ENCODE measurements around the gene MAVS.
"Not testable (repeated sequence)": the region's sequence is repeated elsewhere in the genome, so short reads cannot be mapped to it uniquely, and the experiment has no call there.

Gene MAVS

GRCh38 chr20:3828798-3829197 is 17.8 kb upstream of the MAVS start:
- H3K27ac ChIP-seq (ENCODE audit: low read depth, low read length, severe bottlenecking), result no peak overlapping the region
- H3K9me3 ChIP-seq (ENCODE audit: control insufficient read depth, low read length), result no peaks in the 10 kb centered on the region
- H3K36me3 ChIP-seq (ENCODE audit: control insufficient read depth, insufficient read depth, low read length), result peaks cover 18% of the 10 kb centered on the region
- no peaks in the 10 kb centered on the region for H3K4me1 ChIP-seq (ENCODE audit: control insufficient read depth, insufficient read depth, low read length, poor library complexity, severe bottlenecking)
- H3K4me3 ChIP-seq (ENCODE audit: extremely low read depth, insufficient read depth, low read length, poor library complexity, severe bottlenecking), result no peak overlapping the region
- WGBS, 2 experiments (ENCODE audit: insufficient coverage in 2 of 2), result 88 to 100% methylated on average over 1 to 2 of the region's 3 CpGs

- not testable (repeated sequence) for H3K4me1 ChIP-seq (ENCODE audit: control insufficient read depth, insufficient read depth, low read length, poor library complexity, severe bottlenecking); H3K36me3 ChIP-seq (ENCODE audit: control insufficient read depth, insufficient read depth, low read length); H3K9me3 ChIP-seq (ENCODE audit: control insufficient read depth, low read length); H3K4me3 ChIP-seq (ENCODE audit: extremely low read depth, insufficient read depth, low read length, poor library complexity, severe bottlenecking); H3K27ac ChIP-seq (ENCODE audit: low read depth, low read length, severe bottlenecking)
- WGBS, 2 experiments (ENCODE audit: insufficient coverage in 2 of 2), result 80 to 100% methylated on average over 1 of the region's 5 CpGs
Measured at GRCh38 chr20:3829891-3830290, 16.7 kb upstream of the MAVS start.

- WGBS, 2 experiments (ENCODE audit: insufficient coverage in 2 of 2), result 79 to 100% methylated on average over 1 to 2 of the region's 4 CpGs
- no peak overlapping the region for H3K4me3 ChIP-seq (ENCODE audit: extremely low read depth, insufficient read depth, low read length, poor library complexity, severe bottlenecking)
Measured at GRCh38 chr20:3836132-3836531, 10.5 kb upstream of the MAVS start.

GRCh38 chr20:3839328-3839727 is 7.3 kb upstream of the MAVS start:
- peak overlapping the region; percentile 55 for H3K27ac ChIP-seq (ENCODE audit: low read depth, low read length, severe bottlenecking)

More at GRCh38 chr20:3836132-3836531, 10.5 kb upstream of the MAVS start:
- Histone ChIP-seq H3K9me3 (ENCODE audit: control insufficient read depth, low read length) (no peaks in the 10 kb centered on the region), H3K27ac (ENCODE audit: low read depth, low read length, severe bottlenecking) (no peak overlapping the region), H3K4me1 (ENCODE audit: control insufficient read depth, insufficient read depth, low read length, poor library complexity, severe bottlenecking) (no peaks in the 10 kb centered on the region), H3K36me3 (ENCODE audit: control insufficient read depth, insufficient read depth, low read length) (no peaks in the 10 kb centered on the region)

GRCh38 chr20:3840201-3840600 is 6.4 kb upstream of the MAVS start:
- H3K4me3 ChIP-seq (ENCODE audit: extremely low read depth, insufficient read depth, low read length, poor library complexity, severe bottlenecking); H3K27ac ChIP-seq (ENCODE audit: low read depth, low read length, severe bottlenecking); H3K4me1 ChIP-seq (ENCODE audit: control insufficient read depth, insufficient read depth, low read length, poor library complexity, severe bottlenecking); H3K36me3 ChIP-seq (ENCODE audit: control insufficient read depth, insufficient read depth, low read length); H3K9me3 ChIP-seq (ENCODE audit: control insufficient read depth, low read length): not testable (repeated sequence)
- WGBS, 2 experiments (ENCODE audit: insufficient coverage in 2 of 2), result 92 to 97% methylated on average over 3 of the region's 7 CpGs

More at GRCh38 chr20:3839328-3839727, 7.3 kb upstream of the MAVS start:
- Histone ChIP-seq H3K4me3 (ENCODE audit: extremely low read depth, insufficient read depth, low read length, poor library complexity, severe bottlenecking) (no peak overlapping the region), H3K36me3 (ENCODE audit: control insufficient read depth, insufficient read depth, low read length) (no peaks in the 10 kb centered on the region), H3K9me3 (ENCODE audit: control insufficient read depth, low read length) (no peaks in the 10 kb centered on the region), H3K4me1 (ENCODE audit: control insufficient read depth, insufficient read depth, low read length, poor library complexity, severe bottlenecking) (peaks cover 7% of the 10 kb centered on the region)
- 75 to 79% methylated on average over 2 of the region's 3 CpGs for WGBS, 2 experiments (ENCODE audit: insufficient coverage in 2 of 2)

GRCh38 chr20:3842348-3842930 is 4.2 kb upstream of the MAVS start:
- Histone ChIP-seq H3K36me3 (ENCODE audit: control insufficient read depth, insufficient read depth, low read length) (no peaks in the 10 kb centered on the region), H3K4me3 (ENCODE audit: extremely low read depth, insufficient read depth, low read length, poor library complexity, severe bottlenecking) (no peak overlapping the region), H3K4me1 (ENCODE audit: control insufficient read depth, insufficient read depth, low read length, poor library complexity, severe bottlenecking) (peaks cover 10% of the 10 kb centered on the region), H3K27ac (ENCODE audit: low read depth, low read length, severe bottlenecking) (no peak overlapping the region), H3K9me3 (ENCODE audit: control insufficient read depth, low read length) (no peaks in the 10 kb centered on the region)
- WGBS, 2 experiments (ENCODE audit: insufficient coverage in 2 of 2), result 89 to 96% methylated on average over 4 to 6 of the region's 7 CpGs

- Histone ChIP-seq H3K4me3 (ENCODE audit: extremely low read depth, insufficient read depth, low read length, poor library complexity, severe bottlenecking) (no peak overlapping the region), H3K9me3 (ENCODE audit: control insufficient read depth, low read length) (no peaks in the 10 kb centered on the region), H3K27ac (ENCODE audit: low read depth, low read length, severe bottlenecking) (no peak overlapping the region), H3K36me3 (ENCODE audit: control insufficient read depth, insufficient read depth, low read length) (peaks cover 2% of the 10 kb centered on the region), H3K4me1 (ENCODE audit: control insufficient read depth, insufficient read depth, low read length, poor library complexity, severe bottlenecking) (peaks cover 10% of the 10 kb centered on the region)
- WGBS, 2 experiments (ENCODE audit: insufficient coverage in 2 of 2), result 90 to 93% methylated on average over 2 to 3 of the region's 5 CpGs
Measured at GRCh38 chr20:3843490-3843889, 3.1 kb upstream of the MAVS start.

GRCh38 chr20:3843990-3844619 is 2.5 kb upstream of the MAVS start:
- H3K36me3 ChIP-seq (ENCODE audit: control insufficient read depth, insufficient read depth, low read length); H3K4me3 ChIP-seq (ENCODE audit: extremely low read depth, insufficient read depth, low read length, poor library complexity, severe bottlenecking); H3K4me1 ChIP-seq (ENCODE audit: control insufficient read depth, insufficient read depth, low read length, poor library complexity, severe bottlenecking); H3K27ac ChIP-seq (ENCODE audit: low read depth, low read length, severe bottlenecking); H3K9me3 ChIP-seq (ENCODE audit: control insufficient read depth, low read length): not testable (repeated sequence)
- WGBS, 2 experiments (ENCODE audit: insufficient coverage in 2 of 2), result 95% methylated on average over 4 to 8 of the region's 9 CpGs

GRCh38 chr20:3846378-3846739 is 275 bp upstream of the MAVS start:
- peaks cover 12% of the 10 kb centered on the region for H3K36me3 ChIP-seq (ENCODE audit: control insufficient read depth, insufficient read depth, low read length)
- peaks cover 10% of the 10 kb centered on the region for H3K4me1 ChIP-seq (ENCODE audit: control insufficient read depth, insufficient read depth, low read length, poor library complexity, severe bottlenecking)
- peak overlapping the region; percentile 86 for H3K4me3 ChIP-seq (ENCODE audit: extremely low read depth, insufficient read depth, low read length, poor library complexity, severe bottlenecking)
- H3K9me3 ChIP-seq (ENCODE audit: control insufficient read depth, low read length), result no peaks in the 10 kb centered on the region
- 3 to 5% methylated on average over 16 to 20 of the region's 22 CpGs for WGBS, 2 experiments (ENCODE audit: insufficient coverage in 2 of 2)
- H3K27ac ChIP-seq (ENCODE audit: low read depth, low read length, severe bottlenecking), result peak overlapping the region; percentile 53

GRCh38 chr20:3847429-3847940 is 851 bp downstream of the MAVS start:
- H3K4me3 ChIP-seq (ENCODE audit: extremely low read depth, insufficient read depth, low read length, poor library complexity, severe bottlenecking), result peak overlapping the region; percentile 86
- no peaks in the 10 kb centered on the region for H3K9me3 ChIP-seq (ENCODE audit: control insufficient read depth, low read length)
- H3K27ac ChIP-seq (ENCODE audit: low read depth, low read length, severe bottlenecking), result peak overlapping the region; percentile 69
- peaks cover 15% of the 10 kb centered on the region for H3K36me3 ChIP-seq (ENCODE audit: control insufficient read depth, insufficient read depth, low read length)
- WGBS, 2 experiments (ENCODE audit: insufficient coverage in 2 of 2), result 55 to 56% methylated on average over 7 to 8 of the region's 8 CpGs
- H3K4me1 ChIP-seq (ENCODE audit: control insufficient read depth, insufficient read depth, low read length, poor library complexity, severe bottlenecking), result peaks cover 10% of the 10 kb centered on the region

GRCh38 chr20:3848565-3848964 is 1.9 kb downstream of the MAVS start:
- Histone ChIP-seq H3K4me3 (ENCODE audit: extremely low read depth, insufficient read depth, low read length, poor library complexity, severe bottlenecking) (no peak overlapping the region), H3K36me3 (ENCODE audit: control insufficient read depth, insufficient read depth, low read length) (peaks cover 16% of the 10 kb centered on the region), H3K4me1 (ENCODE audit: control insufficient read depth, insufficient read depth, low read length, poor library complexity, severe bottlenecking) (peaks cover 4% of the 10 kb centered on the region), H3K9me3 (ENCODE audit: control insufficient read depth, low read length) (no peaks in the 10 kb centered on the region), H3K27ac (ENCODE audit: low read depth, low read length, severe bottlenecking) (no peak overlapping the region)
- WGBS, 2 experiments (ENCODE audit: insufficient coverage in 2 of 2), result 83 to 100% methylated on average over 1 of the region's 1 CpG
